PC-9 (cell line): ENCODE measurements around the gene SPECC1L. TPM values are rescaled to one million over a fixed set of nuclear protein-coding genes. Genes with fewer than 3 reads are reported as not detected.

Source experiments
- BruUV-seq: library from RNA; stranded (reverse); fragments of 400-500 nt; replicated peaks from 2 replicates; lab custom pipeline; 2021; lab: Mats Ljungman, UMichigan
- CTCF ChIA-PET: fragments of 300-600 bp; sonication (Branson Sonifier 250); formaldehyde crosslinking; loops from one replicate; lab custom pipeline; 2022; ENCODE audit warnings: antibody characterized with exemption; lab: Charles Lee
- POLR2A ChIA-PET: fragments of 300-600 bp; sonication (Branson Sonifier 250); formaldehyde crosslinking; loops from one replicate; lab custom pipeline; 2022; ENCODE audit warnings: antibody characterized with exemption; ENCODE audit not compliant: unreplicated experiment; lab: Charles Lee
- DNase-seq, 2 experiments: peaks; one replicate each; pipeline versions ENCODE4 v3.0.0 to v3.0.0-alpha.2; 2015 to 2022; ENCODE audit warnings: mixed read lengths in 1 of 2
- H2AFZ ChIP-seq: fragments of 200-600 bp; sonication (generic); 2 replicates; pipeline ENCODE4 v1.8.1; 2017; ENCODE audit warnings: antibody characterized with exemption
- H3F3A ChIP-seq: fragments of 200-600 bp; sonication (generic); 2 replicates; pipeline ENCODE4 v1.8.1; 2017; ENCODE audit warnings: antibody characterized with exemption, mild to moderate bottlenecking, low read depth; ENCODE audit not compliant: insufficient read depth
- H3K27ac ChIP-seq: fragments of 200-600 bp; sonication (generic); 2 replicates; pipeline ENCODE4 v1.6.1; 2016; ENCODE audit warnings: mixed run types
- H3K27me3 ChIP-seq: fragments of 200-600 bp; sonication (generic); 2 replicates; pipeline ENCODE4 v1.6.1; 2016; ENCODE audit warnings: low read depth, mixed run types; ENCODE audit not compliant: insufficient read depth
- H3K36me3 ChIP-seq: fragments of 200-600 bp; sonication (generic); 2 replicates; pipeline ENCODE4 v1.6.1; 2016; ENCODE audit warnings: low read depth, mixed run types
- H3K4me1 ChIP-seq: fragments of 200-600 bp; sonication (generic); replicated peaks from 2 replicates; pipeline ENCODE4 v1.6.1; 2016; ENCODE audit warnings: mixed run types; ENCODE audit not compliant: insufficient read depth
- H3K4me2 ChIP-seq: fragments of 200-600 bp; sonication (generic); 2 replicates; pipeline ENCODE4 v1.6.1; 2017; ENCODE audit warnings: mixed run types
- H3K4me3 ChIP-seq: fragments of 200-600 bp; sonication (generic); 2 replicates; pipeline ENCODE4 v1.6.1; 2016; ENCODE audit warnings: mixed run types
- H3K79me2 ChIP-seq: fragments of 200-600 bp; sonication (generic); 2 replicates; pipeline ENCODE4 v1.6.1; 2017; ENCODE audit warnings: low read depth, mixed run types
- H3K9me2 ChIP-seq: fragments of 200-600 bp; sonication (generic); 2 replicates; pipeline ENCODE4 v1.8.1; 2017; ENCODE audit warnings: mild to moderate bottlenecking; ENCODE audit not compliant: insufficient read depth
- H3K9me3 ChIP-seq: fragments of 200-600 bp; sonication (generic); 2 replicates; pipeline ENCODE4 v1.8.1; 2016; ENCODE audit warnings: low read depth; ENCODE audit not compliant: insufficient read depth
- H4K20me1 ChIP-seq: fragments of 200-600 bp; sonication (generic); 2 replicates; pipeline ENCODE4 v1.8.1; 2017; ENCODE audit not compliant: insufficient read depth
- EZH2 ChIP-seq: fragments of 200-600 bp; sonication (generic); IDR thresholded peaks from 2 replicates; pipeline ENCODE4 v1.8.0; 2017; ENCODE audit warnings: antibody characterized with exemption, low read depth
- intact Hi-C: fragments of 100-400 bp; cut with micrococcal nuclease; formaldehyde crosslinking; loops from one replicate; pipeline ENCODE4 v1.10.0; 2022; ENCODE audit not compliant: unreplicated experiment
- total RNA-seq: library from RNA; stranded (reverse); gene quantifications from 2 replicates; pipeline ENCODE4 v1.2.3, GENCODE V29; 2021
- TF ChIP-seq, protein P1 (sequence below): fragments of 200-600 bp; sonication (generic); conservative IDR thresholded peaks from 2 replicates; pipeline ENCODE4 v1.6.1; 2017; ENCODE audit warnings: mixed run types, antibody characterized with exemption, mild to moderate bottlenecking, moderate library complexity

SPECC1L gene
- total RNA-seq, 1 experiment from 2014 or later = 38.9 TPM

DNA sequence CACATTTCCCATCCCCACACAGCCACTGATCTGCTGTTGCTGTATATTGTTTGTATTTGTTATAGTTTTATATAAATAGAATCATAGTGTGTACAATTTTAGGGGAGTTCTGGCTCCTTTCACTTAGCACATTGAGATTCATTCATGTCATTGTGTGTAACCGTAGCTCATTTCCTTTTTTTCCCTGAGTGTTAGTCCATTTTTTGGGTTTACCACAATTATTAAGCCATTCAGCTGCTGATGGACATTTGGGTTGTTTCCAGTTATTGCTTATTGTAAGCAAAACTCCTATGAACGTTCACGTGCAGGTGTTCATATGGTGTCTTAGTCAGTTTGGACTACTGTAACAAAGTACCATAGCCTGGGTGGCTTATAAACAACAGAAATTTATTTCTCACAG, 123.2 kb downstream of the SPECC1L start:
- Histone ChIP-seq H3K79me2 (no peaks in the 10 kb centered on the region), H3K9me3 (no peaks in the 10 kb centered on the region), H3K4me1 (no peaks in the 10 kb centered on the region), H3F3A (no peaks in the 10 kb centered on the region), H3K4me2 (no peak overlapping the region), H4K20me1 (no peaks in the 10 kb centered on the region), H3K9me2 (no peaks in the 10 kb centered on the region), H3K27ac (no peak overlapping the region), H2AFZ (no peak overlapping the region), H3K27me3 (no peaks in the 10 kb centered on the region), H3K4me3 (no peak overlapping the region), H3K36me3 (peaks cover 15% of the 10 kb centered on the region; the same call in 1 of the 2 replicates)
- DNase-seq = no peak
- TF ChIP-seq, protein P1, sequence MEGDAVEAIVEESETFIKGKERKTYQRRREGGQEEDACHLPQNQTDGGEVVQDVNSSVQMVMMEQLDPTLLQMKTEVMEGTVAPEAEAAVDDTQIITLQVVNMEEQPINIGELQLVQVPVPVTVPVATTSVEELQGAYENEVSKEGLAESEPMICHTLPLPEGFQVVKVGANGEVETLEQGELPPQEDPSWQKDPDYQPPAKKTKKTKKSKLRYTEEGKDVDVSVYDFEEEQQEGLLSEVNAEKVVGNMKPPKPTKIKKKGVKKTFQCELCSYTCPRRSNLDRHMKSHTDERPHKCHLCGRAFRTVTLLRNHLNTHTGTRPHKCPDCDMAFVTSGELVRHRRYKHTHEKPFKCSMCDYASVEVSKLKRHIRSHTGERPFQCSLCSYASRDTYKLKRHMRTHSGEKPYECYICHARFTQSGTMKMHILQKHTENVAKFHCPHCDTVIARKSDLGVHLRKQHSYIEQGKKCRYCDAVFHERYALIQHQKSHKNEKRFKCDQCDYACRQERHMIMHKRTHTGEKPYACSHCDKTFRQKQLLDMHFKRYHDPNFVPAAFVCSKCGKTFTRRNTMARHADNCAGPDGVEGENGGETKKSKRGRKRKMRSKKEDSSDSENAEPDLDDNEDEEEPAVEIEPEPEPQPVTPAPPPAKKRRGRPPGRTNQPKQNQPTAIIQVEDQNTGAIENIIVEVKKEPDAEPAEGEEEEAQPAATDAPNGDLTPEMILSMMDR = no peak
- intact Hi-C loops = no loop called here
- ChIA-PET CTCF (no interaction called here), POLR2A (no interaction called here)
- no TSS peak for BruUV-seq

DNA sequence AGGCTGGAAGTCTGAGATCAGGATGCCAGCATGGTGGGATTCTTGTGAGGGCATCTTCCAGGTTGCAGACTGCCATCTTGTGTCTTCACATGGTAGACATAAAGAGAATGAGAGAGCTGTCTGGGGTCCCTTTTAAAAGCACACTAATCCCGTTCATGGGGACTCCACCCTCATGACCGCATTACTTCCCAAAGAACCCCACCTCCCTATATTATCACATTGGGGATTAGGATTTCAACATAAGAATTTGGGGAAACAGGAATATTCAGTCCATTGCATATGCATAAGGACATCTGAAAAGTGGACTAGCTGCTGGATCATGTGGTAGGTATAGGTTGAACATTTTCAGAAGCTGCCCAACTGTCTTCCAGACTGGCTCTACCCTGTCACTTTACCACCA, 123.6 kb downstream of the SPECC1L start:
- Histone ChIP-seq H2AFZ (no peak overlapping the region), H4K20me1 (no peaks in the 10 kb centered on the region), H3K4me3 (no peak overlapping the region), H3K4me1 (no peaks in the 10 kb centered on the region), H3K4me2 (no peak overlapping the region), H3K36me3 (peaks cover 15% of the 10 kb centered on the region; the same call in 1 of the 2 replicates), H3K9me3 (no peaks in the 10 kb centered on the region), H3K27ac (no peak overlapping the region), H3F3A (no peaks in the 10 kb centered on the region), H3K79me2 (no peaks in the 10 kb centered on the region), H3K27me3 (no peaks in the 10 kb centered on the region), H3K9me2 (no peaks in the 10 kb centered on the region)
- POLR2A ChIA-PET = no interaction called here
- DNase-seq = no peak
- TF ChIP-seq, protein P1 = no peak
- TF ChIP-seq EZH2 = no peak
- intact Hi-C loops = no loop called here
- CTCF ChIA-PET = no interaction called here
- no TSS peak for BruUV-seq

- Histone ChIP-seq H4K20me1 (no peaks in the 10 kb centered on the region), H3K4me1 (peaks cover 25% of the 10 kb centered on the region), H3K27ac (no peak overlapping the region), H3K4me3 (no peak overlapping the region), H3K4me2 (no peak overlapping the region), H3K27me3 (no peaks in the 10 kb centered on the region), H3K79me2 (no peaks in the 10 kb centered on the region), H3K9me2 (no peaks in the 10 kb centered on the region), H3K36me3 (0 out of 2 replicates have a peak, but pooled peaks cover 7% of the 10 kb centered on the region), H3K9me3 (no peaks in the 10 kb centered on the region), H3F3A (peaks cover 29% of the 10 kb centered on the region), H2AFZ (no peak overlapping the region)
- no TSS peak for BruUV-seq
- no peak for DNase-seq
- TF ChIP-seq, protein P1 = no peak
- TF ChIP-seq EZH2 = no peak
- intact Hi-C loops = no loop called here
- ChIA-PET POLR2A (no interaction called here), CTCF (no interaction called here)
These were observed 127.8 kb downstream of the SPECC1L start for GRCh38 chr22:24398409-24398808.
